AG04450 (cell line): ENCODE measurements around the gene GTF3A. TPM values are rescaled to one million over a fixed set of nuclear protein-coding genes. Genes with fewer than 3 reads are reported as not detected.

Experiments
- CTCF ChIA-PET: fragments of 300-600, 350-600 bp; formaldehyde crosslinking; extraction: SDS; loops from one replicate; lab custom pipeline; 2022; ENCODE audit warnings: antibody characterized with exemption, inconsistent platforms; lab: Charles Lee
- POLR2A ChIA-PET: fragments of 350-600 bp; formaldehyde crosslinking; extraction: SDS; loops from one replicate; lab custom pipeline; 2021; ENCODE audit warnings: antibody characterized with exemption, inconsistent platforms; lab: Yijun Ruan, JAX
- DNase-seq: peaks from one replicate; pipeline ENCODE4 v3.0.0-alpha.2; 2011; ENCODE audit warnings: low read depth, low spot score
- H3K27ac ChIP-seq: one replicate; pipeline ENCODE4 v1.5.1; 2012; ENCODE audit warnings: low read depth, low read length, control low read depth
- H3K27me3 ChIP-seq: one replicate; pipeline ENCODE4 v1.6.0; 2012; ENCODE audit warnings: low read length; ENCODE audit not compliant: control insufficient read depth, insufficient read depth
- H3K4me3 ChIP-seq: 2 replicates; pipeline ENCODE4 v1.5.1; 2011; ENCODE audit warnings: mild to moderate bottlenecking, low read depth, low read length, control low read depth
- H3K9me3 ChIP-seq: 2 replicates; pipeline ENCODE4 v1.5.1; 2012; ENCODE audit warnings: low read length; ENCODE audit not compliant: control insufficient read depth, insufficient read depth
- CTCF ChIP-seq: IDR thresholded peaks from 2 replicates; pipeline ENCODE4 v1.5.1; 2011; ENCODE audit warnings: low read depth, low read length, control low read depth, inconsistent platforms
- polyA plus RNA-seq: library from polyadenylated mRNA; depleted of rRNA; stranded (reverse); fragments of >200 nt; gene quantifications from 2 replicates; pipeline ENCODE4 v1.2.3, GENCODE V29; 2011

GTF3A gene
- polyA plus RNA-seq, 1 experiment = 104 TPM

- no peak for TF ChIP-seq CTCF
- ChIA-PET POLR2A (no interaction called here), CTCF (no interaction called here)
These were observed 16.0 kb downstream of the GTF3A start for GRCh38 chr13:27440408-27440807.

GRCh38 chr13:27442071-27442647, 17.7 kb downstream of the GTF3A start:
- Histone ChIP-seq H3K9me3 (no peaks in the 10 kb centered on the region), H3K4me3 (no peak overlapping the region), H3K27ac (no peak overlapping the region), H3K27me3 (no peaks in the 10 kb centered on the region)
- TF ChIP-seq CTCF = no peak
- ChIA-PET POLR2A (no interaction called here), CTCF (interaction anchor here (0.8 to 0.9 kb wide), 2 partner anchors 80 to 384 kb away, joined by 3 read pairs; no protein-coding TSS in a partner anchor)
- no peak for DNase-seq

More at GRCh38 chr13:27440408-27440807, 16.0 kb downstream of the GTF3A start:
- H3K9me3 ChIP-seq = no peaks in the 10 kb centered on the region
- no peaks in the 10 kb centered on the region for H3K27me3 ChIP-seq
- DNase-seq = no peak
- no peak overlapping the region for H3K27ac ChIP-seq
- H3K4me3 ChIP-seq = no peak overlapping the region

- no peak overlapping the region for H3K4me3 ChIP-seq
- TF ChIP-seq CTCF = no peak
- CTCF ChIA-PET = interaction anchor here (0.8 to 3.3 kb wide), 4 partner anchors 64 to 384 kb away, joined by 3 to 11 read pairs (median 5); no protein-coding TSS in a partner anchor
- DNase-seq = no peak
- H3K27ac ChIP-seq = no peak overlapping the region
- POLR2A ChIA-PET = no interaction called here
- no peaks in the 10 kb centered on the region for H3K9me3 ChIP-seq
- no peaks in the 10 kb centered on the region for H3K27me3 ChIP-seq
These were observed 18.4 kb downstream of the GTF3A start for GRCh38 chr13:27442797-27443196.

GRCh38 chr13:27446986-27447583, 22.7 kb downstream of the GTF3A start:
- no peak for DNase-seq
- no peak for TF ChIP-seq CTCF

GRCh38 chr13:27448308-27448707, 23.9 kb downstream of the GTF3A start:
- H3K27me3 ChIP-seq = peaks cover 4% of the 10 kb centered on the region
- TF ChIP-seq CTCF = no peak
- no peak overlapping the region for H3K4me3 ChIP-seq
- no peak for DNase-seq
- H3K9me3 ChIP-seq = peaks cover 6% of the 10 kb centered on the region; the same call in 1 of the 2 replicates
- ChIA-PET CTCF (interaction anchor here (1.1 to 3.8 kb wide), 5 partner anchors 69 to 378 kb away, joined by 3 to 22 read pairs (median 7); no protein-coding TSS in a partner anchor), POLR2A (no interaction called here)
- H3K27ac ChIP-seq = no peak overlapping the region

More at GRCh38 chr13:27446986-27447583, 22.7 kb downstream of the GTF3A start:
- Histone ChIP-seq H3K4me3 (no peak overlapping the region), H3K27ac (no peak overlapping the region), H3K27me3 (peaks cover 4% of the 10 kb centered on the region), H3K9me3 (peaks cover 6% of the 10 kb centered on the region; the same call in 1 of the 2 replicates)
- CTCF ChIA-PET = interaction anchor here (0.6 to 1.8 kb wide), 3 partner anchors 15 to 72 kb away, joined by 3 to 7 read pairs (median 5); no protein-coding TSS in a partner anchor
- POLR2A ChIA-PET = no interaction called here
